MM.1S (cell line): ENCODE results near the gene C8G.

Experiments used
- DNase-seq: peaks from one replicate; pipeline ENCODE4 v3.0.0-alpha.2; 2015
- H2AFZ ChIP-seq: fragments of 300-600 bp; sonication (generic); 2 replicates; pipeline ENCODE4 v1.6.0; 2016; ENCODE audit warnings: antibody characterized with exemption, low read length
- H3F3A ChIP-seq: fragments of 300-600 bp; sonication (generic); 2 replicates; pipeline ENCODE4 v1.6.1; 2016; ENCODE audit warnings: mild to moderate bottlenecking, antibody characterized with exemption, low read length, moderate library complexity, mixed read lengths; ENCODE audit not compliant: insufficient read depth
- H3K27ac ChIP-seq: fragments of 300-600 bp; sonication (generic); 2 replicates; pipeline ENCODE4 v1.5.1; 2016; ENCODE audit warnings: mild to moderate bottlenecking, low read length
- H3K27me3 ChIP-seq: fragments of 300-600 bp; sonication (generic); replicated peaks from 2 replicates; pipeline ENCODE4 v1.6.0; 2016; ENCODE audit warnings: low read length; ENCODE audit not compliant: insufficient read depth
- H3K36me3 ChIP-seq: fragments of 300-600 bp; sonication (generic); replicated peaks from 2 replicates; pipeline ENCODE4 v1.6.1; 2016; ENCODE audit warnings: mild to moderate bottlenecking, low read length, mixed read lengths; ENCODE audit not compliant: insufficient read depth
- H3K4me1 ChIP-seq: fragments of 300-600 bp; sonication (generic); 2 replicates; pipeline ENCODE4 v1.6.1; 2016; ENCODE audit warnings: low read length, mixed read lengths
- H3K4me2 ChIP-seq: fragments of 300-600 bp; sonication (generic); 2 replicates; pipeline ENCODE4 v1.6.0; 2016; ENCODE audit warnings: low read depth, low read length
- H3K4me3 ChIP-seq: fragments of 300-600 bp; sonication (generic); 2 replicates; pipeline ENCODE4 v1.5.1; 2016; ENCODE audit warnings: low read length, mixed read lengths
- H3K79me2 ChIP-seq: fragments of 300-600 bp; sonication (generic); 2 replicates; pipeline ENCODE4 v1.6.1; 2016; ENCODE audit warnings: mixed run types, low read length, mixed read lengths
- H3K9ac ChIP-seq: fragments of 300-600 bp; sonication (generic); 2 replicates; pipeline ENCODE4 v1.6.1; 2016; ENCODE audit warnings: low read length, mixed read lengths
- H3K9me2 ChIP-seq: fragments of 300-600 bp; sonication (generic); replicated peaks from 2 replicates; pipeline ENCODE4 v1.6.1; 2016; ENCODE audit warnings: mild to moderate bottlenecking, low read length, mixed read lengths; ENCODE audit not compliant: insufficient read depth
- H3K9me3 ChIP-seq: fragments of 300-600 bp; sonication (generic); replicated peaks from 2 replicates; pipeline ENCODE4 v1.6.1; 2016; ENCODE audit warnings: mild to moderate bottlenecking, low read length, mixed read lengths; ENCODE audit not compliant: insufficient read depth
- H4K20me1 ChIP-seq: fragments of 300-600 bp; sonication (generic); 2 replicates; pipeline ENCODE4 v1.6.1; 2016; ENCODE audit warnings: mild to moderate bottlenecking, low read length, moderate library complexity, mixed read lengths; ENCODE audit not compliant: insufficient read depth
- CTCF ChIP-seq: fragments of 300-600 bp; sonication (generic); IDR thresholded peaks from 2 replicates; pipeline ENCODE4 v1.5.1; 2016; ENCODE audit warnings: antibody characterized with exemption, low read length, mixed read lengths
- EZH2 ChIP-seq: fragments of 300-600 bp; sonication (generic); optimal IDR thresholded peaks from 2 replicates; pipeline ENCODE3; 2017; ENCODE audit warnings: low read depth, mild to moderate bottlenecking, antibody characterized with exemption, low read length, mixed read lengths
- EZH2phosphoT487 ChIP-seq: fragments of 300-600 bp; sonication (generic); IDR thresholded peaks from 2 replicates; pipeline ENCODE4 v1.6.1; 2018; ENCODE audit warnings: antibody characterized with exemption, low read length

Gene C8G

GRCh38 chr9:136906266-136906665, 38.8 kb upstream of the C8G start:
- H3K4me3 ChIP-seq: no peak overlapping the region
- H3K4me2 ChIP-seq: no peak overlapping the region
- peaks cover 20% of the 10 kb centered on the region for H3F3A ChIP-seq
- peaks cover 21% of the 10 kb centered on the region for H3K4me1 ChIP-seq
- H3K9me3 ChIP-seq: no peaks in the 10 kb centered on the region
- TF ChIP-seq EZH2: no peak
- TF ChIP-seq EZH2phosphoT487: no peak
- no peak for TF ChIP-seq CTCF
- no peaks in the 10 kb centered on the region for H4K20me1 ChIP-seq
- no peak overlapping the region for H3K9ac ChIP-seq
- H3K36me3 ChIP-seq: peaks cover 3% of the 10 kb centered on the region
- no peak overlapping the region for H3K27ac ChIP-seq
- peaks cover 73% of the 10 kb centered on the region for H3K79me2 ChIP-seq
- H2AFZ ChIP-seq: no peak overlapping the region
- no peaks in the 10 kb centered on the region for H3K9me2 ChIP-seq
- H3K27me3 ChIP-seq: no peaks in the 10 kb centered on the region
- DNase-seq: no peak

GRCh38 chr9:136907011-136907914, 37.8 kb upstream of the C8G start:
- H3K4me1 ChIP-seq: peaks cover 11% of the 10 kb centered on the region
- H4K20me1 ChIP-seq: no peaks in the 10 kb centered on the region
- TF ChIP-seq CTCF: no peak
- TF ChIP-seq EZH2: no peak
- TF ChIP-seq EZH2phosphoT487: no peak
- no peaks in the 10 kb centered on the region for H3K9me2 ChIP-seq
- no peak for DNase-seq
- no peaks in the 10 kb centered on the region for H3K9me3 ChIP-seq
- H3K36me3 ChIP-seq: peaks cover 3% of the 10 kb centered on the region
- peaks cover 71% of the 10 kb centered on the region for H3K79me2 ChIP-seq
- H3K27ac ChIP-seq: no peak overlapping the region
- no peak overlapping the region for H3K4me3 ChIP-seq
- H3K4me2 ChIP-seq: no peak overlapping the region
- peaks cover 10% of the 10 kb centered on the region for H3F3A ChIP-seq
- no peaks in the 10 kb centered on the region for H3K27me3 ChIP-seq
- H3K9ac ChIP-seq: no peak overlapping the region
- no peak overlapping the region for H2AFZ ChIP-seq

- H3F3A ChIP-seq: no peaks in the 10 kb centered on the region
- no peak overlapping the region for H3K9ac ChIP-seq
- no peaks in the 10 kb centered on the region for H3K9me2 ChIP-seq
- no peak overlapping the region for H3K4me3 ChIP-seq
- peaks cover 62% of the 10 kb centered on the region for H3K79me2 ChIP-seq
- H3K9me3 ChIP-seq: no peaks in the 10 kb centered on the region
- no peaks in the 10 kb centered on the region for H3K4me1 ChIP-seq
- H3K4me2 ChIP-seq: no peak overlapping the region
- no peak for TF ChIP-seq CTCF
- no peak for TF ChIP-seq EZH2
- TF ChIP-seq EZH2phosphoT487: no peak
- no peak for DNase-seq
- no peak overlapping the region for H2AFZ ChIP-seq
- H3K27ac ChIP-seq: no peak overlapping the region
- no peaks in the 10 kb centered on the region for H4K20me1 ChIP-seq
- H3K36me3 ChIP-seq: peaks cover 6% of the 10 kb centered on the region; the same call in 1 of the 2 replicates
- no peaks in the 10 kb centered on the region for H3K27me3 ChIP-seq
Measured at GRCh38 chr9:136910197-136910900, 34.7 kb upstream of the C8G start.
